Adipose tissue (tissue), 3 donors: ENCODE results near the gene MRGPRE. TPM values are rescaled to one million over a fixed set of nuclear protein-coding genes. Genes with fewer than 3 reads are reported as not detected.

Experiments
- H3K27ac ChIP-seq: one replicate; pipeline ENCODE4 v1.5.1; 2013; ENCODE audit warnings: low read depth, low read length
- WGBS, 3 donors: extraction: QIAGEN DNeasy Blood & Tissue Kit; methylation state at CpG; one replicate each; pipeline ENCODE4 v1.1.7; 2013; 5-methylcytosine and 5-hydroxymethylcytosine counted together
- polyA plus RNA-seq, 3 donors: library from polyadenylated mRNA; stranded (reverse); fragments of 200-250 nt; gene quantifications; one replicate each; pipeline ENCODE4 v1.2.3, GENCODE V29; 2013
- donor health status: healthy with polysubstance abuse.
- donor health status: Bipolar disorder and iron deficiency.
- donor health status: healthy.

The MRGPRE gene
- polyA plus RNA-seq, 3 donors, result 0.06 TPM; not detected in 2

- H3K27ac ChIP-seq, result no peak overlapping the region
- WGBS, 3 donors, result 78 to 87% (median 83%) methylated on average over 11 of the region's 11 CpGs
These were observed 42.2 kb downstream of the MRGPRE start for GRCh38 chr11:3189886-3190583.

DNA sequence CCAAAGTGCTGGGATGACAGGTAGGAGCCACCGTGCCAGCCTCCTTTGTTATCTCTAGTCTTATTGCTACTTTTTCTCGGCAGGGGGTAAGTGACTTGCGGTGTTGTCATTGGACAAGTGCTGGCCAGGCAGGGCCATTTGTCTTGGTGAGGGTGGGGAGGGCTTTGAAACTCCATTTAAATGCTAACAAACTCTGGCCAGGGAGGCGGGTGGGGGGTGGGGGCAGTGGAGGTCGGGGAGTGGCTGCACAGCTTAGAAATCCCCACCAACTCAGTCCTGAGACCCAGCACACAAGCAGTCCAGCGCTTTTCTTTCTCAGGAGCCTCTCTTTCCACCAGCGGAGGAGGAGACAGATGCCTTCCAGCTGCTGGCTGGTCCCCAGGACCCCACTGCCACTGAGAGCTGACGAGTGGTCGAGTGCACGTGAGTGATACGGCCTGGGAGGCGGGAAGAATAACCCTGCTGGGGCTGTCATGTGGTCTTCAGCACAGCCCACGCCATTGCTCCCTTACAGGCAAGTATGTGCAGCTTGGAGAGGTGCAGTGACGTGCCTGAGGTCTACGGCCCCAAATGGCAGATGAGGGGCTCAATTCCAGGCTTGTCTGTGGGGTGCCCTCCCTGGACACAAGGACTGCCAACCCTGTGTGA lies 42.9 kb downstream of the MRGPRE start:
- WGBS, 3 donors, result 49 to 69% (median 66%) methylated on average over 15 of the region's 15 CpGs
- no peak overlapping the region for H3K27ac ChIP-seq

- no peak overlapping the region for H3K27ac ChIP-seq
- WGBS, 3 donors, result 81 to 92% (median 88%) methylated on average over 17 of the region's 17 CpGs
These were observed 43.6 kb downstream of the MRGPRE start for GRCh38 chr11:3188496-3189195.

DNA sequence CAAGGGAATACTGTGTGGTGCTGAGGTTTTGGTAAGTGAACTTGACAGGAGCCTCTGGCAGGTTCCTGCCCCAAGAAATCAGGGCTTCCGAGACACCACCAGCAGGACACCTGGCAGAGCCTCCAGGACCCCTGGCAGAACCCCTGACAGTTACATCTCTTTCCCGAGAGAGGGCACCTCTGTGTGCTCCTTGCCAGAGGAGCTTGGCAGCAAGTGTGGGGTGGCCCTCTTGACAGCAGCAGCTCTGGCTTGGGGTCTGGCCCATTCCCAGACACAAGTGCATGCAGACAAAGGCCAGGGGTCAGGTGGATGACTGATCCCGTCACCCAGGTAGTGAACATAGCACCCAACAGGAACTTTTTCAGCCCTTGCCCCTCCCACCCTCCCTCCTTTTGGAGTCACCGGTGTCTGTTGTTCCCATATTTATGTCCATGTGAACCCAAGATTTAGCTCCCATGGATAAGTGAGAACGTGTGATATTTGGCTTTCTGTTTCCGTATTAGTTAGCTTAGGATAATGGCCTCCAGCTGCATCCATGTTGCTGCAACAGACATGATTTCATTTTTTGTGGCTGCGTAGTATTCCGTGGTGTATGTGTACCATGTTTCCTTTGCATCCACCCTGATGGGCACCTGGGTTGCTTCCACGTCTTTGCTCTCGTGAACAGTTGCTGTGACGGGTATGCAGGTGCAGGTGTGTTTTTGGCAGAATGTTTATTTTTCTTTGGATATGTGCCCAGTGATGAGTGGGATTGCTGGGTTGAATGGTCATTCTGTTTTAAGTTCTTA lies 45.9 kb downstream of the MRGPRE start:
- H3K27ac ChIP-seq, result no peak overlapping the region
- WGBS, 3 donors, result 78 to 94% (median 86%) methylated on average over 11 of the region's 11 CpGs

GRCh38 chr11:3184732-3185347 lies 47.4 kb downstream of the MRGPRE start:
- WGBS, 3 donors, result 71 to 83% (median 73%) methylated on average over 11 of the region's 11 CpGs
- no peak overlapping the region for H3K27ac ChIP-seq

DNA sequence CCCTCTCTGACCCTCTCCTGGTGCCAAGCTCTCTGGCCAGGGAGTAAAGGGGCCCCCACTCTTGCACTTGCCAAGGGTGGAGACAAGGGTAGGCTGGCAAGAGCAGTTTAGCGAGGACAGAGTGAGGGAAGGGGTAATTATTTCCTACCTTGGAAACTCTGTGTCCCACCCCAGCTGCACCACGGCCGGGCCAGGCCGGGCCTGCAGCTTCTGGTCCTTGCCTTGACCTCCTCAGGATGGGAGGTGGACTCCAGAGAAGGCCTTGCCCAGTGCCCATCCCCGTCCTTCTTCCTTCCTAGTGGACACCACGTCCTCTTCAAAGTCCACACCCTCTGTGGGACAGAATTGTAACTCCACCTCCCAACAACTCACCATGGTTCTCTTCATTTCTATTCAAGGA lies 48.7 kb downstream of the MRGPRE start:
- WGBS, 3 donors, result 83 to 89% (median 86%) methylated on average over 6 of the region's 6 CpGs
- H3K27ac ChIP-seq, result no peak overlapping the region

DNA sequence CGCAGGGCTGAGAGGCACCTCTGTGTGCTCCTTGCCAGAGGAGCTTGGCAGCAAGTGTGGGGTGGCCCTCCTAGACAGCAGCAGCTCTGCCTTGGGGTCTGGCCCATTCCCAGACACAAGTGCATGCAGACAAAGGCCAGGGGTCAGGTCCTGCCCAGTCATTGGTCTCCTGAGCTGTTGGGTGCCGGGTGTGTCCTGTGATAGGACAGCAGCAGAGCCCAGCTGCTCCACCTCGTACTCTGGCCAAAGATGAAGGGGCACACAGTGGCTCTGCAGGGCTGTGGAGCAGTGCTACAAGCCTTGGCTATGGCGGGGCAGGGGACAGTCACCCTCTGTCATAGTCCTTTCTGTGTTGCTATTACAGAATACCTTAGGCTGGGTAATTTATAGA lies 49.8 kb downstream of the MRGPRE start:
- WGBS, 3 donors, result 89 to 95% (median 90%) methylated on average over 4 of the region's 4 CpGs

DNA sequence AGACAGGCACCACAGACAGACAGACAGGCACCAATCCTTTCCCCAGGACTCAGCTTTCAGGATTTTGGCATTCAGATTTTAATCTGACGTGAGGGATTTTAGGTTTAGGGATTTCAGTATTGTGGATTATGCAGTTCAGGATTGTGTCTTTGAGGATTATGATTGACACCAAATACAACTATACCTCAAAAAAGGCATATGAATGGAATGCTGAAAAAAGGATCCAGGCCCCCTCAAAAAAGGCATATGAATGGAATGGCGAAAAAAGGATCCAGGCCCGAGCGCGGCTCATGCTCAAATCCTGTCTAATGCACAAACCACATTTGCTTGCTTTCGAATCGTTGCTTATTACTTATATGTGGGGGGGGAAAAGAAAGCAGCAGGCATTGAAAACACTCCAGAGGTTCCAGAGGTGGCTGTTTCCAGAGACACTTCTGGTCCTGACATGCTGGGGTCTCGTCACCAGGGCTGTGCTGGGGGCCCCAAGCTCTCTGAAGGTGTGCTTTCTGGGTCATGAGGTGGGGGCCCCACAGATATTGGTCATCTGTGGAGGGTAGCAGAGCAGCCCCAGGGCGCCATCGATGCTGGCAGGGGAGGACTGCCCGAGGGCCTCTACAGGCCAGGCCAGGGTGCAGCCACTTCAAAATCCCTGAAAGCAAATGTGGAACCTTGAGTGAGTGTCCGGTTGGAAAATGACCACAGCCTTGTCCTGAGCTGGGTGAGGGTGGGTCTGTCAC lies 50.3 kb downstream of the MRGPRE start:
- 89 to 92% (median 90%) methylated on average over 12 of the region's 12 CpGs for WGBS, 3 donors
- no peak overlapping the region for H3K27ac ChIP-seq

More for the DNA sequence above, 49.8 kb downstream of the MRGPRE start:
- H3K27ac ChIP-seq, result no peak overlapping the region

GRCh38 chr11:3180869-3181268 lies 51.3 kb downstream of the MRGPRE start:
- WGBS, 3 donors, result 79 to 90% (median 81%) methylated on average over 5 of the region's 5 CpGs
- no peak overlapping the region for H3K27ac ChIP-seq

DNA sequence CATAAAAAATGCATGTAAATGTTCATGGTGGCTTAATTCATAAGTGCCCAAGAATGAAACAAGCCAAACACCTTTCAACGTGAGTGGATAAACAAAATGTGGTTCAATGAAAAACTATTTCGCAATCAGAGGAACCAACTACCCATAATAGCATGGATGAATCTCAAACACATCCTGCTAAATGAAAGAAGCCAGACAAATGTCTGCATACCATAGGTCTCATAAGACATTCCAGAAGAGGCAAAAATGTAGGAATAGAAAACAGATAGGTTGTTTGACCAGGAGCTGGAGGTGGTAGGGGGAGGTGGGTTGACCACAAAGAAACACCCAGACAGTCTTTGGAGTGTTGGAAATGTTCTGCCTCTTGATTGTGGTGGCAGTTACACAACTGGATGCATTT lies 53.9 kb downstream of the MRGPRE start:
- WGBS, 3 donors, result 51 to 54% (median 54%) methylated on average over 2 of the region's 2 CpGs
- no peak overlapping the region for H3K27ac ChIP-seq

- H3K27ac ChIP-seq, result no peak overlapping the region
- 69 to 74% (median 70%) methylated on average over 2 of the region's 2 CpGs for WGBS, 3 donors
These were observed 54.3 kb downstream of the MRGPRE start for GRCh38 chr11:3177931-3178330.

Other genes starting within 250 kb of the MRGPRE start
- gene NAP1L4, start 240.1 kb downstream of the MRGPRE start, polyA plus RNA-seq, result 10 to 100 TPM; 33.1 to 59.3 (median 55.6) TPM
- 10 to 100 TPM; 24.7 to 81.4 (median 33.1) TPM for gene CARS1, start 175.0 kb downstream of the MRGPRE start, polyA plus RNA-seq
- 10 to 100 TPM in 2 of 3 donors, 1 to 10 TPM in 1; 9.5 to 25.3 (median 19.7) TPM for gene OSBPL5, start 67.1 kb downstream of the MRGPRE start, polyA plus RNA-seq
- not detected for gene MRGPRG, start 13.6 kb downstream of the MRGPRE start, polyA plus RNA-seq
- gene ZNF195, start 146.7 kb upstream of the MRGPRE start, polyA plus RNA-seq, result 10 to 100 TPM in 1 of 3 donors, 1 to 10 TPM in 2; 6.1 to 10.2 (median 9.3) TPM